ENCODE results near the gene DCP1A. TPM values are rescaled to one million over a fixed set of nuclear protein-coding genes. Genes with fewer than 3 reads are reported as not detected.
A peak's percentile ranks its signal among the peaks of the same experiment; 100 is the strongest.

The DCP1A gene
- total and polyA plus RNA-seq, 2 of the 13 experiments (the other 11 are each of a cell fraction or from before 2014, with no cell fraction given) = 14.2 to 41.2 TPM

- TF ChIP-seq MTF2 (CRISPR knock-in tag; IDR thresholded peaks at IDR 0.05; ENCODE audit: borderline replicate concordance) = no peak
- no peak for TF ChIP-seq HOXA3 (CRISPR knock-in tag; IDR thresholded peaks at IDR 0.05)
- TF ChIP-seq ZNF569 (CRISPR knock-in tag; IDR thresholded peaks at IDR 0.05; ENCODE audit: borderline replicate concordance) = no peak
- TF ChIP-seq ZFP36L1 (CRISPR knock-in tag; IDR thresholded peaks at IDR 0.05) = no peak
- no peak for TF ChIP-seq ZNF329 (CRISPR knock-in tag; IDR thresholded peaks at IDR 0.05; ENCODE audit: low read depth)
- no peak for TF ChIP-seq BATF2 (CRISPR knock-in tag; IDR thresholded peaks at IDR 0.05)
- TF ChIP-seq ZNF546 (CRISPR knock-in tag; conservative IDR thresholded peaks at IDR 0.05) = no peak
- no peak for TF ChIP-seq ZNF468 (CRISPR knock-in tag; IDR thresholded peaks at IDR 0.05)
- no peak for TF ChIP-seq ZNF766 (CRISPR knock-in tag; IDR thresholded peaks at IDR 0.05; ENCODE audit: borderline replicate concordance)
- no peak for TF ChIP-seq FIP1L1 (IDR thresholded peaks at IDR 0.05; ENCODE audit: borderline replicate concordance, insufficient read depth, low read depth, low read length)
- 0 out of 2 replicates have a peak, but pooled peaks have one; percentile 46 for TF ChIP-seq KAT8 (CRISPR knock-in tag; IDR thresholded peaks at IDR 0.05)
- TF ChIP-seq POLR2AphosphoS5 (IDR thresholded peaks at IDR 0.05; ENCODE audit: low read depth, low read length) = no peak
- no peak for TF ChIP-seq ZNF737 (CRISPR knock-in tag; IDR thresholded peaks at IDR 0.05; ENCODE audit: borderline replicate concordance)
- TF ChIP-seq ATF6 (CRISPR knock-in tag; conservative IDR thresholded peaks at IDR 0.05) = no peak
- no peak for TF ChIP-seq ZSCAN20 (CRISPR knock-in tag; IDR thresholded peaks at IDR 0.05; ENCODE audit: borderline replicate concordance)
- TF ChIP-seq ZNF746 (CRISPR knock-in tag; IDR thresholded peaks at IDR 0.05) = no peak
- TF ChIP-seq YEATS4 (CRISPR knock-in tag; IDR thresholded peaks at IDR 0.05; ENCODE audit: borderline replicate concordance) = no peak
- no peak for TF ChIP-seq ZNF709 (CRISPR knock-in tag; IDR thresholded peaks at IDR 0.05)
- no peak for TF ChIP-seq CCDC6 (CRISPR knock-in tag; IDR thresholded peaks at IDR 0.05)
- 0 out of 2 replicates have a peak, but pooled peaks have one; percentile 21 for TF ChIP-seq BRD4 (CRISPR knock-in tag; IDR thresholded peaks at IDR 0.05)
- no peak for TF ChIP-seq TBP (CRISPR knock-in tag; IDR thresholded peaks at IDR 0.05)
- no peak for TF ChIP-seq ATF7 (IDR thresholded peaks at IDR 0.05)
- TF ChIP-seq ATF7 (CRISPR knock-in tag; IDR thresholded peaks at IDR 0.05) = no peak
- no peak for TF ChIP-seq SOX5 (CRISPR knock-in tag; IDR thresholded peaks at IDR 0.05; ENCODE audit: borderline replicate concordance)
- TF ChIP-seq IKZF5 (CRISPR knock-in tag; IDR thresholded peaks at IDR 0.05) = no peak
- no peak for TF ChIP-seq ZSCAN5A (CRISPR knock-in tag; IDR thresholded peaks at IDR 0.05; ENCODE audit: borderline replicate concordance)
Measured at GRCh38 chr3:53236112-53236841, 111.1 kb downstream of the DCP1A start (continued).
